ENCODE results near the gene SLC13A4. TPM values are rescaled to one million over a fixed set of nuclear protein-coding genes. Genes with fewer than 3 reads are reported as not detected.

The SLC13A4 gene
- total RNA-seq, 3 donors from 2014 or later, result 0.29 to 0.32 TPM; not detected in 1

DNA sequence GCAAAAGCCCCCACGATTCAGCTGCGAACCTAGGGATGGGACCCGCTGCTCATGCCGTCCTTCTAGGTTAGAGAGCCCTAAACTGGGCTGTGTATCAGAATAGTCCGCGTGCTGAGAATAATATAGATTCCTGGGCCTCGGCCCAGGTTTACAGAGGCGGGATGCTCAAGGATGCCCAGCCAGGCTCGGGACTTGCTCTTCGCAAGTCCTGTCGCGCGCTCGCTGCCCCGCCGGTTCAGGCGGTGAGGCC is 65.9 kb downstream of the SLC13A4 start:
- Histone ChIP-seq H3K4me3 (peak overlapping the region; percentile 87 to 98 (median 97)), H3K27me3 (no peaks in the 10 kb centered on the region), H3K9me3 (no peaks in the 10 kb centered on the region), H3K36me3 (no peaks in the 10 kb centered on the region), H3K4me1 (peaks cover 0 to 5% of the 10 kb centered on the region in 2 donors), H3K27ac (peak overlapping the region; percentile 90 to 99)
- intact Hi-C loops (cut with DNase I; ENCODE audit: low total_unique reads), result loop anchor here (10.0 kb wide), 1 partner anchor 133 kb away; no protein-coding TSS in a partner anchor
- TF ChIP-seq, protein P1, sequence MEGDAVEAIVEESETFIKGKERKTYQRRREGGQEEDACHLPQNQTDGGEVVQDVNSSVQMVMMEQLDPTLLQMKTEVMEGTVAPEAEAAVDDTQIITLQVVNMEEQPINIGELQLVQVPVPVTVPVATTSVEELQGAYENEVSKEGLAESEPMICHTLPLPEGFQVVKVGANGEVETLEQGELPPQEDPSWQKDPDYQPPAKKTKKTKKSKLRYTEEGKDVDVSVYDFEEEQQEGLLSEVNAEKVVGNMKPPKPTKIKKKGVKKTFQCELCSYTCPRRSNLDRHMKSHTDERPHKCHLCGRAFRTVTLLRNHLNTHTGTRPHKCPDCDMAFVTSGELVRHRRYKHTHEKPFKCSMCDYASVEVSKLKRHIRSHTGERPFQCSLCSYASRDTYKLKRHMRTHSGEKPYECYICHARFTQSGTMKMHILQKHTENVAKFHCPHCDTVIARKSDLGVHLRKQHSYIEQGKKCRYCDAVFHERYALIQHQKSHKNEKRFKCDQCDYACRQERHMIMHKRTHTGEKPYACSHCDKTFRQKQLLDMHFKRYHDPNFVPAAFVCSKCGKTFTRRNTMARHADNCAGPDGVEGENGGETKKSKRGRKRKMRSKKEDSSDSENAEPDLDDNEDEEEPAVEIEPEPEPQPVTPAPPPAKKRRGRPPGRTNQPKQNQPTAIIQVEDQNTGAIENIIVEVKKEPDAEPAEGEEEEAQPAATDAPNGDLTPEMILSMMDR (IDR thresholded peaks at IDR 0.05), result peak in 1 of 3 donors; percentile 87
- TF ChIP-seq POLR2A (IDR thresholded peaks at IDR 0.05) (no peak), POLR2AphosphoS5 (IDR thresholded peaks at IDR 0.05) (no peak)
- DNase-seq (ENCODE audit: low spot score in 2 of 2), result no peak

- intact Hi-C loops (cut with DNase I; ENCODE audit: low total_unique reads), result loop anchor here (10.0 kb wide), 1 partner anchor 133 kb away; no protein-coding TSS in a partner anchor
- no peak for DNase-seq (ENCODE audit: low spot score in 2 of 2)
- peaks cover 0 to 5% of the 10 kb centered on the region in 2 donors for H3K4me1 ChIP-seq
- no peak for TF ChIP-seq POLR2A (IDR thresholded peaks at IDR 0.05)
- TF ChIP-seq, protein P1 (IDR thresholded peaks at IDR 0.05), result no peak
- H3K9me3 ChIP-seq, result no peaks in the 10 kb centered on the region
- no peaks in the 10 kb centered on the region for H3K36me3 ChIP-seq
- H3K27ac ChIP-seq, result peak overlapping the region; percentile 90 to 99
- H3K27me3 ChIP-seq, result no peaks in the 10 kb centered on the region
- H3K4me3 ChIP-seq, result peak overlapping the region; percentile 87 to 98 (median 97)
Measured at GRCh38 chr7:135661311-135662122, 66.5 kb downstream of the SLC13A4 start.

DNA sequence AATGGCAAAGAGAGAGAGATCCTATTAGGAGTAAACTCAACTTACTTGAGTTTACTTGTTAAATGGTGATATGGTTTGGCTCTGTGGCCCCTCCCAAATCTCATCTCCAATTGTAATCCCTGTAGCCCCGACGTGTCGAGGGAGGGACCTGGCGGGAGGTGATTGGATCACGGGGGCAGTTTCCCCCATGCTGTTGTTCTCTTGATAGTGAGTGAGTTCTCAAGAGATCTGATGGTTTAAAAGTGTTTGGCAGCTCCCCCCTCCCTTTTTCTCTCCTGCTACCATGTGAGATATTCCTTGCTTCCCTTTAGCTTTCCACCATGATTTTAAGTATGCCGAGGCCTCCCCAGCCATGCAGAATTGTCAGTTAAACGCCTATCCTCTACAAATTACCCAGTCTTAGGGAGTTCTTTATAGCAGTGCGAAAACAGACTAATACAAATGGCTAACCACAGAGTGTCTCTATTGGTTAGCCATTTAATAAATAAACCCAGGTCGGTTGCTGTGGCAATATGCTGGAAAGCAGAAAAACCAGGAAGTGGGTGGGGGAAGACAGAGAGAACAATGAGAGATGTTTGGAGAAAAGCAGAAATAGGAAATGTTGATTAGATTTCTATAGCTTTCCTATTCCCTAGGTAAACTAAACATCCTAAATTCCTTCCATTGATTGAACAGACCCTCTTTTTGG is 68.7 kb downstream of the SLC13A4 start:
- no peak overlapping the region for H3K27ac ChIP-seq
- TF ChIP-seq, protein P1 (IDR thresholded peaks at IDR 0.05), result no peak
- no peak for TF ChIP-seq POLR2AphosphoS5 (IDR thresholded peaks at IDR 0.05)
- no peak for TF ChIP-seq POLR2A (IDR thresholded peaks at IDR 0.05)
- H3K36me3 ChIP-seq, result no peaks in the 10 kb centered on the region
- H3K27me3 ChIP-seq, result no peaks in the 10 kb centered on the region
- no peaks in the 10 kb centered on the region for H3K9me3 ChIP-seq
- no peak for DNase-seq (ENCODE audit: low spot score in 2 of 2)
- intact Hi-C loops (cut with DNase I; ENCODE audit: low total_unique reads), result no loop called here
- no peak overlapping the region for H3K4me3 ChIP-seq
- peaks cover 0 to 5% of the 10 kb centered on the region in 2 donors for H3K4me1 ChIP-seq

- H3K36me3 ChIP-seq, result no peaks in the 10 kb centered on the region
- intact Hi-C loops (cut with DNase I; ENCODE audit: low total_unique reads), result no loop called here
- H3K27ac ChIP-seq, result no peak overlapping the region
- no peaks in the 10 kb centered on the region for H3K9me3 ChIP-seq
- H3K27me3 ChIP-seq, result no peaks in the 10 kb centered on the region
- peaks cover 0 to 2% of the 10 kb centered on the region in 2 donors for H3K4me1 ChIP-seq
- DNase-seq (ENCODE audit: low spot score in 2 of 2), result no peak
- H3K4me3 ChIP-seq, result no peak overlapping the region
- TF ChIP-seq, protein P1 (IDR thresholded peaks at IDR 0.05), result no peak
- TF ChIP-seq POLR2A (IDR thresholded peaks at IDR 0.05) (no peak), POLR2AphosphoS5 (IDR thresholded peaks at IDR 0.05) (no peak)
Measured at GRCh38 chr7:135658564-135658963, 69.4 kb downstream of the SLC13A4 start.

Data from breast epithelium (tissue), 4 donors.